Bronchial epithelial cell (primary cell): ENCODE measurements around the gene EPHB1. TPM values are rescaled to one million over a fixed set of nuclear protein-coding genes. Genes with fewer than 3 reads are reported as not detected.

Experiments
- DNase-seq: peaks from one replicate; pipeline ENCODE4 v3.0.0-alpha.2; 2010; ENCODE audit warnings: low read depth
- FAIRE-seq: peaks from 2 replicates; lab custom pipeline; 2011; peaks lifted over from hg19 to GRCh38; lab: Jason Lieb, UNC
- H3K27me3 ChIP-seq: 2 replicates; pipeline ENCODE4 v1.5.1; 2011; ENCODE audit warnings: low read length; ENCODE audit not compliant: control insufficient read depth, insufficient read depth
- H3K36me3 ChIP-seq: 2 replicates; pipeline ENCODE4 v1.5.1; 2011; ENCODE audit warnings: low read length; ENCODE audit not compliant: control insufficient read depth, insufficient read depth
- H3K4me3 ChIP-seq: 2 replicates; pipeline ENCODE4 v1.5.1; 2011; ENCODE audit warnings: mild to moderate bottlenecking, low read depth, low read length, control low read depth
- total RNA-seq: library from RNA; depleted of rRNA; stranded (reverse); fragments of >200 nt; gene quantifications from 2 replicates; pipeline ENCODE4 v1.2.1, GENCODE V29; 2014
- TF ChIP-seq, protein P1 (sequence below): IDR thresholded peaks from 2 replicates; pipeline ENCODE4 v1.5.1; 2011; ENCODE audit warnings: mild to moderate bottlenecking, moderate library complexity, low read length, control low read depth, inconsistent platforms; ENCODE audit not compliant: insufficient read depth, severe bottlenecking

The EPHB1 gene
- total RNA-seq, 1 donor from 2014 or later: under 0.01 TPM

DNA sequence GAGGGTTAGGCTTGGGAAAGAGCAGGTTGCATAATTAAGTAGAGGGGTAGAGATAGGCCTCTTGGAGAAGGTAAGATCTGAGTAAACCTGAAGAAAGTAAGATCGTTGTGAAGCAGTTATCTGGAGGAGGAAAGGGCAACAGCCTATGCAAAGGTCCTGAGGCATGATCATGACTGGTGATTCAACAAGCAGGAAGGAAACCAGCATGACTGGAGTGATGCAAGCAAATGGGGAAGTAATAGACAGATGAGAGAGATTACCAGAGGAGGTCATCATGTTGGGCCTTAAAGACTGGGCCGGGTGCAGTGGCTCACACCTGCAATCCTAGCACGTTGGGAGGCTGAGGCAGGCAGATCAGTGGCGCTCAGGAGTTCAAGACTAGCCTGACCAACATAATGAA lies 360.2 kb downstream of the EPHB1 start:
- no peaks in the 10 kb centered on the region for H3K36me3 ChIP-seq
- FAIRE-seq (no peak), DNase-seq (no peak)
- TF ChIP-seq, protein P1, sequence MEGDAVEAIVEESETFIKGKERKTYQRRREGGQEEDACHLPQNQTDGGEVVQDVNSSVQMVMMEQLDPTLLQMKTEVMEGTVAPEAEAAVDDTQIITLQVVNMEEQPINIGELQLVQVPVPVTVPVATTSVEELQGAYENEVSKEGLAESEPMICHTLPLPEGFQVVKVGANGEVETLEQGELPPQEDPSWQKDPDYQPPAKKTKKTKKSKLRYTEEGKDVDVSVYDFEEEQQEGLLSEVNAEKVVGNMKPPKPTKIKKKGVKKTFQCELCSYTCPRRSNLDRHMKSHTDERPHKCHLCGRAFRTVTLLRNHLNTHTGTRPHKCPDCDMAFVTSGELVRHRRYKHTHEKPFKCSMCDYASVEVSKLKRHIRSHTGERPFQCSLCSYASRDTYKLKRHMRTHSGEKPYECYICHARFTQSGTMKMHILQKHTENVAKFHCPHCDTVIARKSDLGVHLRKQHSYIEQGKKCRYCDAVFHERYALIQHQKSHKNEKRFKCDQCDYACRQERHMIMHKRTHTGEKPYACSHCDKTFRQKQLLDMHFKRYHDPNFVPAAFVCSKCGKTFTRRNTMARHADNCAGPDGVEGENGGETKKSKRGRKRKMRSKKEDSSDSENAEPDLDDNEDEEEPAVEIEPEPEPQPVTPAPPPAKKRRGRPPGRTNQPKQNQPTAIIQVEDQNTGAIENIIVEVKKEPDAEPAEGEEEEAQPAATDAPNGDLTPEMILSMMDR: no peak
- H3K27me3 ChIP-seq: no peaks in the 10 kb centered on the region
- H3K4me3 ChIP-seq: no peak overlapping the region

DNA sequence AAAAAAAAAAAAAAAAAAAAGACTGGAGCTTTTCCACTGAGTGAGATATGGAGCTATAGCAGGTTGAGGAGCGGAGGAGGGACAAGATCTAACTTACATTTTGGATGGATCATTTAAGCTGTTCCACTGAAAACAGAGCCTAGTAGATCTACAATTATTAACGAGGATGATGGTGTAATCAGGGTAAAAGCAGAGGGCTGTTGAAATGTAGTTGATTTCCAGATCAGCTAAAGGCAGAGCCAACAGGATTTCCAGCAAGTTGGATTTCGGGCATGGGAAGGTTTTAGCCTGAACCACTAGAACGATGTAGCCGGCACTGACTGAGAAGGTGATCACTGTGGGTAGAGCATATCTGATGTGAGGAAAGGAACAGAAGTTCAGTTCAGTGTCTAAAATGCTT lies 360.7 kb downstream of the EPHB1 start:
- no peak overlapping the region for H3K4me3 ChIP-seq
- no peak for DNase-seq
- no peaks in the 10 kb centered on the region for H3K27me3 ChIP-seq
- TF ChIP-seq, protein P1: no peak
- FAIRE-seq: no peak
- H3K36me3 ChIP-seq: no peaks in the 10 kb centered on the region

DNA sequence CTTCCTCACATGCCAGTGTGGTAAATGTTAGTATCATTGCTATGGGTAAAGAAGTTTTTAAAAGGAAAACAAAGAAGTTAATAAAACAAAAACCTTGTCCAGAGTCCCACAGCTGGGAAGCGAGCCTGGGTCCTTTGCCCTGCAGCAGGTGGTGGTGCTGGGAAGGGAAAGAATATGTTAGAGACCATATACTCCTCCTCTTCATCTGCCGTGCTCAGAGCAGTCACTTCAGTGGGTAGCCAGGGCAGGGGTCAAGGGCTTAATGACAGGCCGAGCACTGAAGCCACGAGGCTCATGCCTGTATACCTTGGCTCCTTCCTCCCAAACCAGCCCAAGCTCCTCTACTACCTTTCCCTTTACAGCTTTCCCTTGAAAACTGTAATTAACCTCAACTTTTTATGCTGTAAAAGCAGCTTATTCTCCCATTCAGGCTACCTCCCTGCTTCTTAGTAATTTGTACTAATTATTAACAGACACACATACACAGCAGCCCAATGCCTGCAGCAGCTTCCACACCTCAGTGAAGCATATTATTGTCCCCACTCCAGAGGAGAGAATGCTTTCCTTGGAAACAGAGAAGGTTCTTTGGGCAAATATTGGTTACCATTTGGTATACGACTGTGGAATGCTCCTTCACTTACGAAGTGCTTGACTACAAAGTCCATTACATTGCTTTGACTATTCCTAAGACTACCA lies 362.1 kb downstream of the EPHB1 start:
- no peak overlapping the region for H3K4me3 ChIP-seq
- H3K36me3 ChIP-seq: no peaks in the 10 kb centered on the region
- H3K27me3 ChIP-seq: no peaks in the 10 kb centered on the region
- FAIRE-seq (no peak), DNase-seq (no peak)
- TF ChIP-seq, protein P1: no peak

DNA sequence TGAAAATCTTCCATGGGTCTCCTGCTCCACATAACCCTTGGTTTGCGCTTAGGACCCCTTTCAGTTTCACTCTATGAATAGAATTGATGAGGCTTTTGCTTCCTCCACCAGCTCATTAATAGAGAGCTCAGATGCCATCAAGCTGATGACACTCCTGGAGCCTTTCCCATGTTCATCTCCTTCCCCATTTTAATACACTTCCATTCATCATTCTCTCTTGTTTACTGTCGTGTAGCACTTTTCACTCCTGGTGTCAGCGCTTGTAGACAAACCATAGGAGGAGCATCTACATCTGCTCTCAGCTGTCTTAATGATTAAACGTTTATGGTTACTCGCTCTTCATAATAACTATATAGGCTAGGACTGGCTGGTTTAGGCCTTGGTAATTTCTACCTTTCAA lies 363.5 kb downstream of the EPHB1 start:
- FAIRE-seq (no peak), DNase-seq (no peak)
- TF ChIP-seq, protein P1: no peak
- Histone ChIP-seq H3K4me3 (no peak overlapping the region), H3K36me3 (no peaks in the 10 kb centered on the region), H3K27me3 (no peaks in the 10 kb centered on the region)

DNA sequence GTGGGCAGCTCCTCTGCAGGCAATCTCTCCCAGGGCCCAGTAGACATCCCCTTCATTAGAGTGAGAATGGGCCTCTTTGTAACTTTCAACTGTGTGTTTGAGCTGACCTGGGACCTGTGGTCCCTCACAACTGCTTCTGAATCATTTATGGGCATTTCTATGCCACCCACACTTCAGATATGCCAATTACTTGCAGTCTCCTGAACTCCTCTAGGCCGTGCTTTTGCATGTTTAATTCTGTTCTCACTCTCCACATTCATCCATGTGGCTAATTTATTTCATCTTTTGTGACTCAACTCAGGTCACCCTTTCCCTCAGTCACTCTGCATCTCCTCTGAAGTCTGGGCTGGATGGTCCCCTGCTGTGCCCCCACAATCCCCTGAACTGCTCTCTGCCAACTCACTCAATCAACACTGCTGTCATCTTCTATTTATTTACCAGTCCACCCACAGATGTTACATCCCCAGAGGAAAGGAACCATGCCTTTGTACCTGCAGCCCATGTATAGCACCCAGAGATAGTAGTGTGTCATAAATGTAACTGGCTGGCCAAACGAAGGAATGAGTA lies 364.7 kb downstream of the EPHB1 start:
- no peak for FAIRE-seq
- H3K4me3 ChIP-seq: no peak overlapping the region
- H3K27me3 ChIP-seq: no peaks in the 10 kb centered on the region
- TF ChIP-seq, protein P1: no peak
- no peaks in the 10 kb centered on the region for H3K36me3 ChIP-seq
- no peak for DNase-seq
